MM.1S (cell line): ENCODE results near the gene LIPG.

ENCODE experiments used
- EZH2phosphoT487 ChIP-seq: fragments of 300-600 bp; sonication (generic); IDR thresholded peaks from 2 replicates; pipeline ENCODE4 v1.6.1; 2018; ENCODE audit warnings: antibody characterized with exemption, low read length
- TF ChIP-seq, protein P1 (sequence below): fragments of 300-600 bp; sonication (generic); IDR thresholded peaks from 2 replicates; pipeline ENCODE4 v1.5.1; 2016; ENCODE audit warnings: antibody characterized with exemption, low read length, mixed read lengths

DNA sequence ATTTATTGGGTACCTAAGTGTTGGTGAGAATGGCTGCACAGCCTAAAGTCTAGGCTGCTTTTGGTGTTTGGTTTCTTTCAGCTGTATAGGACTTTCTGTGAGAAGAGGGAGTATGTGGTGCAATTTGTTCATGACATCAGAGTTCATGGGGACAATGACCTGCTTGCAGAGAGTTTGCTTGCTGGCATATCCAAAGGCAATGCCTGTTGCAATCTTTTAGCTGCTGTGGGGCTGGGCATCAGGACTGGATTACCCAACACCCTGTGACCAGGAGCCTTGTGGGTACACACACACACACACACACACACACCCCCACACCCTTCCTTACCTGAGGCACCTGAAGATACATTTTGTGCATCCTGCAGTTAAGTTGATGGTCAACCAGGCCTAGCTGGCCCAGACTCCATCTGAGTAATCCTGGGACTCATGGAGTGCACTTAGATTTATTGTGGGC lies 68.4 kb downstream of the LIPG start:
- TF ChIP-seq, protein P1, sequence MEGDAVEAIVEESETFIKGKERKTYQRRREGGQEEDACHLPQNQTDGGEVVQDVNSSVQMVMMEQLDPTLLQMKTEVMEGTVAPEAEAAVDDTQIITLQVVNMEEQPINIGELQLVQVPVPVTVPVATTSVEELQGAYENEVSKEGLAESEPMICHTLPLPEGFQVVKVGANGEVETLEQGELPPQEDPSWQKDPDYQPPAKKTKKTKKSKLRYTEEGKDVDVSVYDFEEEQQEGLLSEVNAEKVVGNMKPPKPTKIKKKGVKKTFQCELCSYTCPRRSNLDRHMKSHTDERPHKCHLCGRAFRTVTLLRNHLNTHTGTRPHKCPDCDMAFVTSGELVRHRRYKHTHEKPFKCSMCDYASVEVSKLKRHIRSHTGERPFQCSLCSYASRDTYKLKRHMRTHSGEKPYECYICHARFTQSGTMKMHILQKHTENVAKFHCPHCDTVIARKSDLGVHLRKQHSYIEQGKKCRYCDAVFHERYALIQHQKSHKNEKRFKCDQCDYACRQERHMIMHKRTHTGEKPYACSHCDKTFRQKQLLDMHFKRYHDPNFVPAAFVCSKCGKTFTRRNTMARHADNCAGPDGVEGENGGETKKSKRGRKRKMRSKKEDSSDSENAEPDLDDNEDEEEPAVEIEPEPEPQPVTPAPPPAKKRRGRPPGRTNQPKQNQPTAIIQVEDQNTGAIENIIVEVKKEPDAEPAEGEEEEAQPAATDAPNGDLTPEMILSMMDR, result no peak
- no peak for TF ChIP-seq EZH2phosphoT487
